GM12892 (cell line): ENCODE results near the gene SZT2.

Source experiments
- POLR2A ChIP-seq: IDR thresholded peaks from 2 replicates; pipeline ENCODE4 v1.6.1; 2011; ENCODE audit warnings: low read depth, low read length, control low read depth
- POLR2AphosphoS5 ChIP-seq: IDR thresholded peaks from 2 replicates; pipeline ENCODE4 v1.6.1; 2011; ENCODE audit warnings: low read depth, low read length, control low read depth
- TAF1 ChIP-seq: IDR thresholded peaks from 2 replicates; pipeline ENCODE4 v1.6.1; 2011; ENCODE audit warnings: low read depth, mild to moderate bottlenecking, control low read depth, low read length, borderline replicate concordance

- TF ChIP-seq POLR2AphosphoS5 = no peak
- TF ChIP-seq POLR2A = no peak
- no peak for TF ChIP-seq TAF1
Measured at GRCh38 chr1:43410571-43410970, 20.9 kb downstream of the SZT2 start.
